ENCODE data around the gene SULF2.
"Not testable (repeated sequence)": the region's sequence is repeated elsewhere in the genome, so short reads cannot be mapped to it uniquely, and the experiment has no call there.

Gene SULF2

DNA sequence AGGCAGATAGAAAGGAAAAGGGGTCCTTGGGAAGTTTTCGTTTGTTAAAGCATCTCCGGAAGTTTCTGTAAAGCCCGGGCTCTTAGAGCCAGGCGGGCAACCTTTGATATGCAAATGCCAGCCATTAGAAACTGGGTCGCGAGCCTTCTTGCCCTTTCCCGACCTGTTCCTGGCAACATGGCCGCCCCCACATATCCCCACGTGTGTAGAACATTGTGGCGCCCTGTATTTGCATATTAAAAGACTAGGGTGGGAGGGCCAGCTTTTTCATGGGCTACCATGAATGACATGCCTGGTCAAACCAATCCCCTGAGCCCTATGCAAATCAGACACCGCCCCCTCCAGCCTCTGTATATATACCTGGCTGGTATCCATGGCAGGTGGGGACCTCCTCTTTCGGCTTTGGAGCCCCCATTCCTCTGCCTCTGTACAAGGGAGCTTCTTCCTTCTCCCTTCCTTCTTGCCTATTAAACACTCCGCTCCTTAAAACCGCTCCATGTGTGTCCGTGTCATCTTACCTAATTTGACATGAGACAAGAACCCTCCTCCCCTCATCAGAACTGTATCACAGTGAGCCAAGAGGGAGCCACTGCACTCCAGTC lies 19.0 kb upstream of the SULF2 start:
- DNase-seq, result not testable (repeated sequence)

- DNase-seq, result no peak
Observed at GRCh38 chr20:47802975-47803374, 17.7 kb upstream of the SULF2 start.

DNA sequence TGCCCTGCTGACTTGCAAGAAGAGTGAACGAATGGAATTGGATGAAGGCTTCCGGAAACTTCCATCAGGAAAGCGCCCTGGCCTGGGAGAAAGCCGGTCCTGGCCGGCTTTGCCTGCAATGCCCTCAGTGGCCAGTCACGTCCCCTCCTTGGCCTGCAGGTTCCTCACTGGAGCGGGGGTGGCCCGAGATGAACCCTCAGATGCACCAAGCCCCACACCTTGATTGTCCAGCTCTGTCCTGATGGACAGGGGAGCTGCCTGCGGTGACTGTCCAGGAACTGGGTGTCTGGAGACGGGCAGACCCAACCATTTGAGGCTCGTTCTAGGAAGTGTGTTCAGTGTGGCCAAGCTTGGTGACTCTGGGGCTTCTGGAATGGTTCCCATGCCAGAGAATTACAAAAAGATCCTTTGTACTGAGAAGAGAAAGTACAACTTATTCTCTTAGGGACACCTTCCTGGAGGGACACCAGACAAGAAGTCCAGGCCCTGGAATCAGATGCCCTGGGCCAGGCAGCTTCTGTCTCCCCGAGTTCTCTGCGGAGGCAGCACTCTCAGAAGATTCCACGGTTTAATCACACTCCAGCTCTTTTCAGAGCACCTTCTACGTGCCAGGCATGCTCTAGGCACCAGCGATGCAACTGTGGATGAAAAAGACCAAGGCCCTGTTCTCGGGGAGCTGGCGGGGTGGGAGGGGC lies 17.1 kb upstream of the SULF2 start:
- DNase-seq, result no peak

- DNase-seq, result no peak
Observed at GRCh38 chr20:47801759-47802158, 16.5 kb upstream of the SULF2 start.

GRCh38 chr20:47801079-47801478 lies 15.8 kb upstream of the SULF2 start:
- no peak for DNase-seq

DNA sequence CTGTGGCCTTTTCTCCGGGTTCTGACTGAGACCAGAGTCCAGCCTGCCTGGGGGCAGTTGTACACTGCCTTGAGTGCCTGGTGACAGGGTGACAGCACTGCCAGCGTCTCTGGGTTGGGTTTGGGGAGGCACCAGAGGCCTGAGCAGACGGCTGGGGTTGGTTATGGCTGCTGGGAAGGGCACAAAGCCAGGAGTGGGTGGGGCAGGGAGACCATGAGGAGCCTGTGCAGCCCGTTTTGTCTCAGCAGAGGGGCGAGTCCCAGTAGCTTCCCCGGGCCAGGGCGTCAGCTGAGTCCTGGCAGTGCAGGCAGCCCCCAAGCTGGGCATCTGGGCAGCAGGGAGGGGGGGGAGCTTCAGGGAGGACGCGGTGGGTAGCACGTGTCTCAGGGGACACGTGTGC lies 15.3 kb upstream of the SULF2 start:
- DNase-seq, result no peak

DNA sequence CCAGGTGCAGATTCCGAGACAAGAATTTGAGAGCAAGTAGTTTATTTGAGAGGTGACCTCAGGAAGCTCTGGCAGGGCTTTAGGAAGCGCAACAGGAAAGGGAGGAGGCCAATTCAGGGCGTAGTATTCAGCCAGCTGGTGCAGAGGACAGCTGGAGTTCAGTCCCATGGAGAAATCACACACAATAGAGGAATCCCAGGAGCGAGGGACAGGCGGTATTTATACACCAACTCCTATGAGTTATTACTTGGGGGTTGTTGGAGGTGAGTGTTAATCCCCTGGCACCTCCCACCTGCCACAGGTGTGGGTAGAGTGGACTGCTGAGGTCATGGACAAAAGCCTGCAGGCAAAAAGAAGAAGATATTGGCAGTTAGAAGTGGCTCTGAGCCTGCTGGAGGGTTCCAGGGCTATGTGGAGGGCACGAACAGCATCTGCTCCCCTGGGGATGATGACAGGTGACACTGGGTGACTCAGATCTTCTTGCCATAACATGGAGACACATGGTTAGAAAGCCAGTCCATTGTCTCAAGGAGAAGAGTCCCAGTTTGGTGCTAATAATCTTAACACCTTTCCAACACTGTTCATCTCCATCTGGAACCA lies 13.9 kb upstream of the SULF2 start:
- no peak for DNase-seq

- DNase-seq, result no peak
Observed at GRCh38 chr20:47796971-47797370, 11.7 kb upstream of the SULF2 start.

- no peak for DNase-seq
Observed at GRCh38 chr20:47795214-47795907, 10.1 kb upstream of the SULF2 start.

DNA sequence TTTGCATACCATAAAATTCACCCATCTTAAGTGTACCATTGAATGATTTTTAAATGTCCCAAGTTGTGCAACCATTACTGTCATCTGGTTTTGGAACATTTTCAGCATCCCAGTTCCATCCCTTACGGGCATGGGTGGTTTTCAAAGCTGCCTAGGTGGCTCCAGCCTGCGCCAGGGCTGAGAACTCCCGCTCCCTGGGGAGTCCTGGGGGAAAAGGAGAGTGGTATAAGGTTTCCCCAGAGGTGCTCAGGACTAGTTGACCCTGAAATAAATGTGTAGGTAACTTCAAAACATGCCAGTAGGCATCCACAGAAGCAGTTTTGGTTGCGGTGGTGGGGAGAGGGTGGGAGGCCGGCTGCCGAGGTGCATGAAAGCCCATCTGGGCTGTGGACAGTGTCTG lies 9.0 kb upstream of the SULF2 start:
- DNase-seq, result not testable (repeated sequence)

GRCh38 chr20:47792021-47792618 lies 6.8 kb upstream of the SULF2 start:
- no peak for DNase-seq

- DNase-seq, result no peak
Observed at GRCh38 chr20:47791084-47791599, 5.9 kb upstream of the SULF2 start.

- no peak for DNase-seq
Observed at GRCh38 chr20:47790580-47790965, 5.3 kb upstream of the SULF2 start.

GRCh38 chr20:47789764-47790579 lies 4.7 kb upstream of the SULF2 start:
- DNase-seq, result no peak

DNA sequence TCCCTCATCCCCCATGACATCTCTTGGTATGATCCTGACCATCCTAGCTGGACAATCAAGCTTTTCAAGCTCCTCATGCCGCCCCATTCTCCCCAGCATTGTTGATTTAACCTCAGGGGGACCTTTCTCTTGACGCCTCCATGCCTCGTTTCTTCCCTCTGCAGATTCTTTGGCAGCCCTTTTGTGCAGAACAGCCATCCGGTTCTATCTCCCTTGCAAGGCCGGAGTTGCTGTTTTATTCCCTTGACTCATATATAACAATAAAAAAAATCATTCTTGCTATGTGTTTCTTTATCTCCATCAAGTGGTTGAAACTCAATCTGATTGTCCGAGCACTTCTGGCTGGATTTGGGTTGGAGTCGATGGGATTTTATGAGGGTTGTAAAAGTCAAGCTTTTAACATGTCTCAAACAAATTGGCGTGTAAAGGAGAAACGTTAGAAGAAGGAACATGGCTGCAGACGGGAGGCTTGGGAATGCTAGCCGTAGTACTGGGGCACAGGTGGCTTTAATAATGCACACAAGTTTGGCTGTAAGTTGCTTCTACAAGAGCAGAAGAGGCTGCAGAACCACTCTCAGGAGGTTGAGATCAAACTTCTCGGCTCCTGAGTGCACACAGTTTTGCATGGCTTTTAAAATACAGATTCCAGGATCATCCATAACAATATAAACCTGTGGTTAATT lies 3.9 kb upstream of the SULF2 start:
- DNase-seq, result no peak

DNA sequence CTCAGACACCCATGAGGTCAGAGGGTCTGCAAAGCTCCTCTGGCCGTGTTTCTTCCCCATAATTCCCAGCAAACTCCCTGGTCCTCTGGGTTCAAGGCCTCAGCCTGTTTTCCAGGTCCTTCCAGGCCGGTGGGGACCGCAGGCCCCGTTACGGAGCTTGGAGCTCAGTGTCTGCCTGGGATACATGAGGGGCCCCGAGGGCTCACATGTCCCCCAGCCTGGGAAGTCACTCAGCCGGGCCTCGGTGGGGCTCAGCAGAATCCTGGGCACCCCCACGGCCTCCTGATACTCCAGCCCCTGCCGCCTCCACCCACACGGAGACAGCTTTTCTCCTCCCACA lies 3.4 kb upstream of the SULF2 start:
- no peak for DNase-seq

DNA sequence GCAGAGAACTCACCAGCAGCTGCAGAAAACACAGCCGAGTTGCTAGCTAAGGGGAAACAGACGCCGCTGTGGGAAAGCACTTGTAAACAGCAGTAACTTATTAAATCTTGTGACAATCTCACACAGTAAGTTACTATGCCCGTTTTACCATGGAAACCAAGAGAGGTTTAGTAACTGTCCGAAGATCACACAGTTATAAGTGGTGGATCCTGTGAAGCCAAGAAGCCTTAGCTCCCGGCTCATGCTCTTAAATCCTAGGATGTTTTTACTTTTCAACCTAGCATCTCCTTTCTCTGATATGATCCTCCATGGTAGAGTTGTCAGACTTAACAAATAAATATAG lies 1.5 kb upstream of the SULF2 start:
- DNase-seq, result no peak

- DNase-seq, result no peak
Observed at GRCh38 chr20:47785854-47786764, 828 bp upstream of the SULF2 start.

DNA sequence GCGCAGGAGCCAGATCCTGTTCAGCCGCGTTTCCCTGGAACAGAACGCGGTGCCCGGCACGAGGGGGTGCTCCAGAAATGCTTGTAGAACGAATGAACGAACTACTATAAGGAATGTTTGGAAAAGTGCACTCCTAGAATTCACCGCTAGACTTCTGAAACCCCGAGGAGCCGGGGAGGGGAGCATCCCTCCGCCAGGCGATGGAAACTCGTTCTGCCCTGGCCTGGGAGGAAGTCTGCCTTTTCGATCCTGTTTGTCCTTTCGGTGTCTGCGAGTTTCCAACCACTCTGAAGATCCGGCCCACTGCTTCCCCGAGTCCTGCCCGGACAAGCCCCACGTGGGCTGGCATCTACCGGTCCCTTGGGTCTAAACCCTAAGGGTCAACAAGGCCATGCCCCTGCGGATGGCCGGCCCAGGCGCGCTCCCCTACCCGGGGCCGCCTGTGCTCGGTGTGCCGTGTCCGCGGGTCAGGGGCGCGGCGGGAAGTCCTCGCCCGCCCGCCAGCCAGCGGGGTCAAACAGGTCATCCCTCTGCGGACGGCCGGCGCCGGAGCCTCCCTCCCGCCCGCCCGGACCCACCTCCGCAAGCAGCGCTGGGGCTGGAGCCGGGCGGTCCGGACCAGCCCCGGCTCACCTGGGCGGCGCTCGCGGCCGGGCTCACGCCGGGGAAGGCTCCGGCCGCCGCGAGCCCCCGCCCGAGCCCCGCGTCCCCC lies 526 bp downstream of the SULF2 start:
- no peak for DNase-seq
